Measurements from ENCODE around the gene OSBPL9.
A peak's percentile ranks its signal among the peaks of the same experiment; 100 is the strongest.
"Not testable (repeated sequence)": the region's sequence is repeated elsewhere in the genome, so short reads cannot be mapped to it uniquely, and the experiment has no call there.

OSBPL9 gene

DNA sequence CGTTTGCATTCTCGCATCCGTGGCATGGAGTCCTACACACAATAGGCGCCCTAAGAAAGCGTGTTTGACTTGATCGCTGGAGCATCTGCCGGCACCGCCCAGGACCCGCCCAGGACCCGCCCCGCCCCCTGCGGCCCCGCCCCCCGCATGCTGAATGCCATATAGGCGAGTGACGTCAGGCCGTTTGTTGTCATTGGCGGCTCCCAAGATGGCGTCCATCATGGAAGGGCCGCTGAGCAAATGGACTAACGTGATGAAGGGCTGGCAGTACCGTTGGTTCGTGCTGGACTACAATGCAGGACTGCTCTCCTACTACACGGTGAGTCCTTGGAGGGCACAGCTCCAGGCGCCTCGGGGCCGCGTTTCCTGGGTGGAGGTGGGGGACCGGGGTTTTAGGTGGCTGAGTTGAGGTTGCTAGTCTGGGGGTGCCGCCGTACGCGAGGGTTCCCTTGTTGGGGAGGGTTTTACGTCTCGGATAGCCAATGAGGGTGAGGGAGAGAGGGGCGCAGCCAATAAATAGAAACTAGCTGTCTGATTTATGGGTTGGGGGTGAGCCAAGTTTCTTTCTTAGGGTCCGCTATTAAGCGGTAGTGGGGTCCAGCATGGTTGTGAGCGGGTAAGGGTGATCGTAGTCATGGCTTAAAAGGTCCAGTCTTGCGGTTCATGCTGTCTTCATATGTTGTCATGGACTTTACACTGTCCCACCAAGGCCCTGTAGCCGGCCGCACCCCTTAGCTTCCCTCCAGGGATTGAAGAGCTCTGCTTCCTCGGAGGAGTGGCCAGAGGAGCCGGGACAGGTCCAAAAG, at the start of gene OSBPL9:
Gene OSBPL9 (plus strand): TSS at position 190 of the 806 bp plus-strand sequence. CDS start 19 bp downstream, at position 209.
- peak; percentile 66 to 83 for DNase-seq

GRCh38 chr1:51567653-51568052, 49.2 kb upstream of the OSBPL9 start:
- DNase-seq: no peak

- DNase-seq: no peak
These were observed 48.5 kb upstream of the OSBPL9 start for GRCh38 chr1:51568231-51568935.

DNA sequence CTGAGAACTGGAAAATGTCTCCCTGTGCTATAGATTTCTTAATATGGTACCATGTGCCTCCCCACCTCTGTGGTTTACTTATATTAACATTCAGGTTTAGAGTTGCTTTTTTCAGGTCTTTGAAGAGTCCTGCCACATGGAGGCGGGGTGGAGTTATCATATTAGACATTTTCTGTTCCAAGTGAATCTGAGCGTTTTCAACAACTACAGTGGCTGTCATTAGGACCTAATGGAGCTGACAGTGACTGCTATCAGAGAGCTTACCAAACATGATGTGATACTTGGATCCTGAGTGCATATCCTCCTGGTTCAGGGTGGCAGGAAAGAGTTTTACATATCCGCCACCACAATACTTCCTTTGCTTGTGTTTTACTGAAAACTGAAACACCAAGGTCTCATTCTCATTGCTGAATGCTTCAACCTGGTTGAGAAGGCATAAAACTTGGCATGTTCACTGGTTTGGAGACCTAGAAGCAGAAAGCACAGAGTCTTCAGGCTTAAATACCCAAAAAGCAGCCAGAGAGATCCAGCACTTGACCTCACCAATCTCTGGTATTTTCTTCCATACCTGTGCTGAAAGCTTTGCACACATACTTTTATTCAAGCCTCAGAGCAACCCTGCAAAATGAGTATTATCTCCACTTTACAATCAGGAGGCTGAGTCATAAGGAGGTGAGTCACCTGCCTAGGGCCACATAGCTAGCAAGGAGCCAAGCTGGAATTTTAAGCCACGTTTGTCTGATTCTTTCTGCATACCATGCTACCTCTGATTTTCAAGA, 47.4 kb upstream of the OSBPL9 start:
- DNase-seq: no peak

DNA sequence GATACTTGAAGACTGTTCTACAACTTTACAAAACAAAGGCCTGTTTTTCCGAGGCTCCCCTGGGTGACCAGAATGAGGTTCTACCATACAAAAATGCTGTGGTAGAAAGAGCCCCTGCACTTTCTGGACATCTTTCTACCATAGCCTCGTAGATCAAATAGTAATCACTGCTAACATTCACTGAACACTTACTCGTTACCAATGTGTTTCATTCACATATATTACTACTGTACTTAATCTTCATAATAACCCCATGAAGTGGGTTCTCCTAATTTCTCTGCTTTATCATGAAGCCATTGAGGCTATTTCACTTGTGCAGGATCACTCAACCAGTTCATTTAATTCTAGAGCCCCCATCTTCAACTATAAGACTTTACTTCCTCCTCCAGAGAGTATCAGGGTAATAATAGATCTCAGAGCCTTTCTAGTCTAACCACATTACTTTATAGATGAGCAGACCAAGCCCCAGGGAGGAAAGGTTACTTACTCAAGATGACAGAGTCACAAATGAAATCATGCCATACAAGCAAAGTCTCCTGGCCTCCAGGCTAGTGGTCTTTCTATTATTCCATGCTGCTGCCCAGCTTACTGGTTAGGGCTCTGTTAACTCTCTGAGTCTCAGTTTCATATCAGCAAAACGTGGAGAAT, 46.7 kb upstream of the OSBPL9 start:
- DNase-seq: no peak

DNA sequence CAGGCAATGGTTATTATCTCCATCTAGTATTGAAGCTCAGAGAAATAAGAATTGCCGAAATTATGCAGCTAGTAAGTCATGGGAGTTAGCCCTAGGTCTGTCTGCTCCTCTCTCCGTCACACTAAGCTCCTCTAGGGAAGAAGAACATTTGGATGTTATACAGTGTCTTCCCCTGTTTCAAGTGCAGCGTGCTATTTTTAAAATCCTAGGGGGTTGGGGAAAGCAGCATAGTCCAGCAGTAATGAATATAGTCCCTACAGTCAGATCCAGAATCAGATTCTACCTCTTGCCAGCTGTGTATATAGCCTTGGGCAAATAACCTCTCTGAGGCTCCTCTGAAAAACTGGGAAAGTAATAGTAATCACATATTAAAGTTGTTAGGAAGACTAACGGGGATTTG, 44.5 kb upstream of the OSBPL9 start:
- DNase-seq: no peak

GRCh38 chr1:51574796-51575195, 42.1 kb upstream of the OSBPL9 start:
- DNase-seq: no peak

DNA sequence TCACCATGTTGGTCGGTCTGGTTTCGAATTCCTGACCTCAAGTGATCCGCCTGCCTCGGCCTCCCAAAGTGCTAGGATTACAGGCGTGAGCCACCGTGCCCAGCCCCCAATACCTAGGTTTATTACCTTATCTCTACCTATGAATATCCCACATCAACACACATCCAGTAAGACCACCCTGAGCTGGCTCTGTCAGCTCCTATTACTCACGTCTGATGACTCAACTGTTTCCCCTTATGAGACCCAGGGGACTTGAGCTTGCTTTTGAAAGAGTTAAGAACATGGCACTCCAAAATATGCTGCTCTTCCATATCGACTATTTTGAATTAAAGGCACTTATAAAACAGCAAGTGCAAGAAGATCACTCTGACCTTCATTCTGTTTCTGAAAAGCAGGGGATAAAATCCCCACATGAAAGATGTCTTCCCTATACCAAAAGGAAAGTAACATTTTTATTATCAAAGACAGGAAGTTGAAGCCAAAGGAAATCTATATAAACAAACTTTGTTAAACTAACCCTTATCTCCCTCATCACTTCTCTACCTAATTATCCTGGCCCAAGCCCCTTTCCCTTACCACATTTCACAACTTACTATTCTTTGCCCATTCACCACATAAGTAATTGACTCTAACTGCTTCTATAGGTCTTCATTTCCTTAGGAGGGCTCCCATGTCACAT, 41.3 kb upstream of the OSBPL9 start:
- no peak for DNase-seq

- no peak for DNase-seq
These were observed 40.8 kb upstream of the OSBPL9 start for GRCh38 chr1:51576085-51576444.

DNA sequence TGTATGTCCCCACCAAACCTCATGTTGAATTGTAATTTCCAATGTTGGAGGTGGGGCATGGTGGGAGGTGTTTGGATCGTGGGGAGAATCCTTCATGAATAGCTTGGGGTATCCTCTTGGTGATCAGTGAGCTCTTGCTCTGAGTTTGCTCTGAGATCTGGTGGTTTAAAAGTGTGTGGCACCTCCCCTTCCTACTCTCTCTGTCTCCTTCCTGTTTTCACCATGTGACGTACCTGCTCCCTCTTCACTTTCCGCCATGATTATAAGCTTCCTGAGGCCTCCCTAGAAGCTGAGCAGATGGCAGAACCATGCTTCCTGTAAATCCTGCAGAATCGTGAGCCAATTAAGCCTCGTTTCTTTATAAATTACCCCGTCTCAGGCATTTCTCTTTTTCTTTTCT, 40.0 kb upstream of the OSBPL9 start:
- no peak for DNase-seq

- DNase-seq: no peak
These were observed 38.3 kb upstream of the OSBPL9 start for GRCh38 chr1:51578383-51579109.

- DNase-seq: no peak
These were observed 35.7 kb upstream of the OSBPL9 start for GRCh38 chr1:51581238-51581637.

- no peak for DNase-seq
These were observed 33.4 kb upstream of the OSBPL9 start for GRCh38 chr1:51583532-51583931.

DNA sequence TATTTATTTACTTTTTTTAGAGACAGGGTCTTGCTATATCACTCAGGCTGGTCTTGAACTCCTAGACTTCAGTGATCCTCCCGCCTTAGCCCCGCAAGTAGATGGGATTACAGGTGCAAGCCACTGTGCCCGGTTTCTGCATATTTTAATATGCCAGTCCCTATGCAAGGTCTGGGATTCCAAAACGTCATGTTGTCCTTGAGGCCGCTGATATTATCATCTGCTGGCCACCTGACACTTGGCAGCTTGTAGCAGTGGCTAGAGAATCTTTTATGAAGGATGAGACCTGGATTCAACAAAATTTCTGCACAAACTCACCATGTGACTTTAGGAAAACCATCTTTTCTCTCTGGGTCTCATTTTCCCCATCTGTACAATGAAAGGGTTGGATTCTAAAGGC, 32.9 kb upstream of the OSBPL9 start:
- DNase-seq: no peak

DNA sequence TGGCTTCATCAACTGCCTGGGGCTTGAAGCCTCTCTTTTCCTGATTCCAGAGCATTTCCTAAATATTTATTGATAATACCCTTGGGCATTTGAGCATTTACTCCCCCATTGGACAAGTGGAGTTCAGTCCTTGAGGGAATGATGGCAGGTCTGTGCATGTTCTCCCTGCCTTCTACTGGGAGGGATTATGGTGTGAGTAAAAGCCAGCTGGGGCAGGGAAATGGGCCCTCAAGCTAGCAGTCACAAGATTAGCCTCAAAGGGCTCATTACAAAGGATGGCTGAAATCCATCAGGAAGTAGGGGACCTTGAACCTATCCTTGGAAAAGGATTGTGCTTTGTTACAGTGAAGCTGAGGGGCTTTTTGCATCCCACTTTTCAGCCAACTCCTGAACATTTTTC, 24.2 kb upstream of the OSBPL9 start:
- DNase-seq: no peak

GRCh38 chr1:51594716-51595115, 22.2 kb upstream of the OSBPL9 start:
- DNase-seq: no peak

DNA sequence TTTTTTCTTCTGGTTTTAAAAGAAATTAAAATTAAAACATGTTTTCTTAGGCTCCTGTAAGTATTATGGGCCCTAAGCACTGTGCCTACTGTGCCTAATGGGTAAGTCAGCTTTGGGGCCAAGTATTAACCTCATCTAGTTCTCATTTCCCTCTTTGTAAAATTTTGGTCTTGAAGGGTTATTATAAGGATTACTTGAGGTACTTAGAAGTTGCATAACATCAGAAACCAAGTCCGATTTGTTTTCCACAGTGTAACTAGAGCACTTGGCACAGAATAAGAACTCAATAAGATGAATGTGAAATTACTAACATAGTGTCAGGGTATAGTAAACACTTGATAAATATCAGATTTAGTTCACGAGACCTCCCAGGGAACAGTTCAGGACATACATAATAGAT, 16.4 kb upstream of the OSBPL9 start:
- no peak for DNase-seq

GRCh38 chr1:51600965-51601364, 15.9 kb upstream of the OSBPL9 start:
- no peak for DNase-seq

DNA sequence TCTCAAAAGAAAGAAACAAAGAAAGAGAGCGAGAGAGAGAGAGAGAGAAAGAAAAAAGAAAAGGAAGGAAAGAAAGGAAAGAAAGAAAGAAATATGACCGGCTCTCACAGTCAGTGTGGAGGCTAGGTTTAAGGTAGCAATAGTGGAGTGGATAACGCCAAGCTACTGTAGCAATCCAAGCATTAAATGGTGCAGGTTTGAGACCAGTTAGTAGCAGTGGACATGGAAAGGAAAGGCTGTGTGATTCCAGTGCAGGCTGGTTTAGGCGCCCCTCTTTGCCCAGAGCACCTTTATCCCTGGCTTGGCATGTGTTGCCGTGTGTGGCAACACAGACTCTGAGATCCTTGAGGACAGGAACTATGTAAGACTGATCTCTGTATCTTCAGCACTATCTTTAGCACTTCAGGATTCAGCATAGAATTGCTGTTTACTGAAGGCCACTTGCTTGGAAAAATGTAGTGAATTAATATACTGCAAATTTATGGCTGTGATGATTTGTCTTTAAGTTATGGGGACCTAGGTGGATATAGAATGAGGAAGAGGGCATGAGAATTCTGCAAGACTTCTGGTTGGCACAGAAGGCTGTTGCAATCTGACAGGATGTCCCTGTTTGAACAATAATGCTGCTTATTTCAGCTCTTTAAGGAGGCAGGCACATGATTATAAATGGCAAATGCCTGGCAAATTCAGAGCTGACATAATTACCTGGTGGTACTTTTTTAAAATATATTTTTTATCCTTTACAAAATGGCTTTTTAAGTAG, 10.8 kb upstream of the OSBPL9 start:
- DNase-seq: no peak

DNA sequence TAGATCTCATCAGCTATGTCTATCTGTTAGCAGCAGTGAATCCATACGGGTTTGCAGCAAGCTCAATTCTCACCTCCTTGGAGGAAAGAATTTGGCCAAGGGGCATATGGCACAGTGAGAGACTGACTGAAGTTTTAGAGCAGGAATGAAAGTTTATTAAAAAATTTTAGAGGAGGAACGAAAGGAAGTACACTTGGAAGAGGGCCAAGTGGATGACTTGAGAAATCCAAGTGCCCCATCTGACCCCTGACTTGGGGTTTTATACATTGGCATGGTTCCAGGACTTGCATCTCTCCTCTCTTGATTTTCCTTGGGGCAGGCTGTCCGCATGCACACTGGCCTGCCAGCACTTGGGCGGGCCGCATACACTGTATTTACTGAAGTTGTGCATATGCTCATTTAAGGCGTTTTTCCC, 9.2 kb upstream of the OSBPL9 start:
- no peak for DNase-seq

DNA sequence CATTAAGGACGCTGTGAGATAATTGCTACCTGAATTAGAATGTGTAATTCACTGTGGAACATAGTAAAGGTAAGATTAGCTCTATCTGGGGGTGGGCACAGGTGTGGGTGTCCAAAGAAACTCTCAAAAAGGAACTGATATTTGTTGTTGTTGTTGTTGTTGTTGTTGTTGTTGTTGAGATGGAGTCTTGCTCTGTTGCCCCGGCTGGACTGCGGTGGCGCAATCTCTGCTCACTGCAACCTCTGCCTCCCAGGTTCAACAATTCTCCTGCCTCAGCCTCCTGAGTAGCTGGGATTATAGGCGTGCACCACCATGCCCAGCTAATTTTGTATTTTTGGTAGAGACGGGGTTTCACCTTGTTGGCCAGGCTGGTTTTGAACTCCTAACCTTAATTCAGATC, 6.8 kb upstream of the OSBPL9 start:
- not testable (repeated sequence) for DNase-seq
